ENCODE measurements around the gene ZNF267.
"Not testable (repeated sequence)": the region's sequence is repeated elsewhere in the genome, so short reads cannot be mapped to it uniquely, and the experiment has no call there.

- TF ChIP-seq, protein P1, sequence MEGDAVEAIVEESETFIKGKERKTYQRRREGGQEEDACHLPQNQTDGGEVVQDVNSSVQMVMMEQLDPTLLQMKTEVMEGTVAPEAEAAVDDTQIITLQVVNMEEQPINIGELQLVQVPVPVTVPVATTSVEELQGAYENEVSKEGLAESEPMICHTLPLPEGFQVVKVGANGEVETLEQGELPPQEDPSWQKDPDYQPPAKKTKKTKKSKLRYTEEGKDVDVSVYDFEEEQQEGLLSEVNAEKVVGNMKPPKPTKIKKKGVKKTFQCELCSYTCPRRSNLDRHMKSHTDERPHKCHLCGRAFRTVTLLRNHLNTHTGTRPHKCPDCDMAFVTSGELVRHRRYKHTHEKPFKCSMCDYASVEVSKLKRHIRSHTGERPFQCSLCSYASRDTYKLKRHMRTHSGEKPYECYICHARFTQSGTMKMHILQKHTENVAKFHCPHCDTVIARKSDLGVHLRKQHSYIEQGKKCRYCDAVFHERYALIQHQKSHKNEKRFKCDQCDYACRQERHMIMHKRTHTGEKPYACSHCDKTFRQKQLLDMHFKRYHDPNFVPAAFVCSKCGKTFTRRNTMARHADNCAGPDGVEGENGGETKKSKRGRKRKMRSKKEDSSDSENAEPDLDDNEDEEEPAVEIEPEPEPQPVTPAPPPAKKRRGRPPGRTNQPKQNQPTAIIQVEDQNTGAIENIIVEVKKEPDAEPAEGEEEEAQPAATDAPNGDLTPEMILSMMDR (IDR thresholded peaks at IDR 0.05) = not testable (repeated sequence)
- not testable (repeated sequence) for TF ChIP-seq POLR2A (IDR thresholded peaks at IDR 0.05)
These were observed 78.2 kb downstream of the ZNF267 start for GRCh38 chr16:31951806-31952205.

Measured in body of pancreas (tissue), 4 donors.